Measurements from ENCODE around the gene TMEM247.

DNA sequence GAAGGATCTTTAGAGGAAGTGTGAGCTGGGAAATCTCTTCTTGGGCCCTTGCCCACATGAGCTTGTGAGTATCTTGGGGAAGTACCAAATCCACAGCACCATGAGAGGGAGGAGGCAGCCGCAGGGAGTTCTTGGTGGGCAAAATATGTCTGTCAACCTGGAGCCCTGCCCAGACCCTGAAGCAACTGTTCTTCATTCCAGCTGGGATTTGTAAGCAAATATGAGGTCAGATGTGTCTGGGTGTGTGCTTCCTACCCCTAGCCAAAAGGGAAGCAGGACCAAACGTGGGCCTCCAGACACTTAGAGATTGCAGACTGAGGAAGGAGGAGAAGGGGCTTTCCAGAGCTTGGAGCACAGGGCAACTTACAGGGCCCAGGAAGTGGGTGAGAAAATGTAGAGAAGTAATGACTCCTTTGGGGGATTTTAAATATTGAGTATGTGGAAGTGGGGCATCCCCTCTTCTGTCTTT lies 41.9 kb downstream of the TMEM247 start:
- no peak for TF ChIP-seq GLIS3 (CRISPR knock-in tag; IDR thresholded peaks at IDR 0.05)
- TF ChIP-seq, protein P1, sequence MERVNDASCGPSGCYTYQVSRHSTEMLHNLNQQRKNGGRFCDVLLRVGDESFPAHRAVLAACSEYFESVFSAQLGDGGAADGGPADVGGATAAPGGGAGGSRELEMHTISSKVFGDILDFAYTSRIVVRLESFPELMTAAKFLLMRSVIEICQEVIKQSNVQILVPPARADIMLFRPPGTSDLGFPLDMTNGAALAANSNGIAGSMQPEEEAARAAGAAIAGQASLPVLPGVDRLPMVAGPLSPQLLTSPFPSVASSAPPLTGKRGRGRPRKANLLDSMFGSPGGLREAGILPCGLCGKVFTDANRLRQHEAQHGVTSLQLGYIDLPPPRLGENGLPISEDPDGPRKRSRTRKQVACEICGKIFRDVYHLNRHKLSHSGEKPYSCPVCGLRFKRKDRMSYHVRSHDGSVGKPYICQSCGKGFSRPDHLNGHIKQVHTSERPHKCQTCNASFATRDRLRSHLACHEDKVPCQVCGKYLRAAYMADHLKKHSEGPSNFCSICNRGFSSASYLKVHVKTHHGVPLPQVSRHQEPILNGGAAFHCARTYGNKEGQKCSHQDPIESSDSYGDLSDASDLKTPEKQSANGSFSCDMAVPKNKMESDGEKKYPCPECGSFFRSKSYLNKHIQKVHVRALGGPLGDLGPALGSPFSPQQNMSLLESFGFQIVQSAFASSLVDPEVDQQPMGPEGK (CRISPR knock-in tag; IDR thresholded peaks at IDR 0.05; ENCODE audit: borderline replicate concordance), result no peak
- no peak for TF ChIP-seq ZNF565 (CRISPR knock-in tag; conservative IDR thresholded peaks at IDR 0.05; ENCODE audit: low read depth)
- TF ChIP-seq ZNF8 (CRISPR knock-in tag; IDR thresholded peaks at IDR 0.05), result no peak
- no peak for TF ChIP-seq ZFP3 (CRISPR knock-in tag; IDR thresholded peaks at IDR 0.05)
- no peak for TF ChIP-seq PPARA (CRISPR knock-in tag; IDR thresholded peaks at IDR 0.05; ENCODE audit: borderline replicate concordance)
- no peak for TF ChIP-seq ZNF70 (CRISPR knock-in tag; IDR thresholded peaks at IDR 0.05)
- TF ChIP-seq, protein P2, sequence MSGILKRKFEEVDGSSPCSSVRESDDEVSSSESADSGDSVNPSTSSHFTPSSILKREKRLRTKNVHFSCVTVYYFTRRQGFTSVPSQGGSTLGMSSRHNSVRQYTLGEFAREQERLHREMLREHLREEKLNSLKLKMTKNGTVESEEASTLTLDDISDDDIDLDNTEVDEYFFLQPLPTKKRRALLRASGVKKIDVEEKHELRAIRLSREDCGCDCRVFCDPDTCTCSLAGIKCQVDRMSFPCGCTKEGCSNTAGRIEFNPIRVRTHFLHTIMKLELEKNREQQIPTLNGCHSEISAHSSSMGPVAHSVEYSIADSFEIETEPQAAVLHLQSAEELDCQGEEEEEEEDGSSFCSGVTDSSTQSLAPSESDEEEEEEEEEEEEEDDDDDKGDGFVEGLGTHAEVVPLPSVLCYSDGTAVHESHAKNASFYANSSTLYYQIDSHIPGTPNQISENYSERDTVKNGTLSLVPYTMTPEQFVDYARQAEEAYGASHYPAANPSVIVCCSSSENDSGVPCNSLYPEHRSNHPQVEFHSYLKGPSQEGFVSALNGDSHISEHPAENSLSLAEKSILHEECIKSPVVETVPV (CRISPR knock-in tag; IDR thresholded peaks at IDR 0.05), result no peak
- no peak for TF ChIP-seq CSDC2 (CRISPR knock-in tag; IDR thresholded peaks at IDR 0.05)
- TF ChIP-seq SNAI2 (CRISPR knock-in tag; IDR thresholded peaks at IDR 0.05), result no peak
